Right ventricle myocardium superior (tissue), 1 donor: Measurements from ENCODE around the gene TTC28. TPM values are rescaled to one million over a fixed set of nuclear protein-coding genes. Genes with fewer than 3 reads are reported as not detected.
A peak's percentile ranks its signal among the peaks of the same experiment; 100 is the strongest.
"Not testable (repeated sequence)": the region's sequence is repeated elsewhere in the genome, so short reads cannot be mapped to it uniquely, and the experiment has no call there.

Source experiments
- ATAC-seq: fragments of 200-7000 bp; cut with Tn5 transposase; one replicate; pipeline ENCODE4 v1.9.1; 2020; ENCODE audit warnings: mild to moderate bottlenecking; ENCODE audit not compliant: poor library complexity
- DNase-seq: peaks from one replicate; pipeline ENCODE4 v3.0.0-alpha.2; 2020
- intact Hi-C: fragments of 100-400 bp; cut with DNase I; formaldehyde crosslinking; loops from one replicate; pipeline ENCODE4 v1.11.2; 2022
- total RNA-seq: library from RNA; stranded (reverse); fragmentation: NEBNext Ultra II Directional; extraction: Animal tissue kit (Norgen Biotek cat#: 25700); gene quantifications from one replicate; pipeline ENCODE4 v1.2.1, GENCODE V29; 2021
- donor health status: DM: no; HTN: yes; CAD: no; lungs with severe emphysema.

The TTC28 gene
- total RNA-seq, 1 donor from 2014 or later = 12.2 TPM

- DNase-seq (no peak), ATAC-seq (no peak)
- intact Hi-C loops = no loop called here
Measured at GRCh38 chr22:28538922-28539321, 140.7 kb downstream of the TTC28 start.

- ATAC-seq, intact Hi-C loops, DNase-seq: not testable (repeated sequence)
Measured at GRCh38 chr22:28530565-28530964, 149.1 kb downstream of the TTC28 start.

DNA sequence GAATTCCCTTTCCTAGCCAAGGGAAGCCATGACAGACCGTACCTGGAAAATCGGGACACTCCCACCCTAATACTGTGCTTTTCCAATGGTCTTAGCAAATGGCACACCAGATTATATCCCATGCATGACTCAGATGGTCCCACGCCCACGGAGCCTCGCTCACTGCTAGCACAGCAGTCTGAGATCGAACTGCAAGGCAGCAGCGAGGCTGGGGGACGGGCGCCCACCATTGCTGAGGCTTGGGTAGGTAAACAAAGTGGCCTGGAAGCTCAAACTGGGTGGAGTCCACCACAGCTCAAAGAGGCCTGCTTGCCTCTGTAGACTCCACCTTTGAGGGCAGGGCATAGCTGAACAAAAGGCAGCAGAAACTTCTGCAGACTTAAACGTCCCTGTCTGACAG, 150.5 kb downstream of the TTC28 start:
- intact Hi-C loops, ATAC-seq, DNase-seq: not testable (repeated sequence)

DNA sequence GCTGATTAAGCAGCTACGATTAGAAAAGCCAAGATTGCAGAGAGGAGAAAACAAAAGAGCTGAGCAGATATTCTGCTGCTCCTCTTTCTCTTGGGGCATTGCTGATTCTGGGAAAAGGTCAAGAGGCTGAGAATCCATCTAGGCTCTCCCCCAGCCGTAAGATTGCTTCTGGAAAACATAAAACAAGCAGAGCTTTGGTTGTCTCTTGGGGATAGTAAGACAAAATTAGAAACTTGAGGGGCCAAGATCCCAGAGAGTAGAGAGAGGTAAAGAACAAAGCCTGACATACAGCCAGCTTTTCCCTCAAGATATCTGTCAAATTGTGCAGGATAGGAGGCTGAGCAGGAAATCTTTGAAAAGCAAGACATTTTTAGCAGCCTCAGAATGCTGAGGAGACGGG, 158.2 kb downstream of the TTC28 start:
- intact Hi-C loops = no loop called here

DNA sequence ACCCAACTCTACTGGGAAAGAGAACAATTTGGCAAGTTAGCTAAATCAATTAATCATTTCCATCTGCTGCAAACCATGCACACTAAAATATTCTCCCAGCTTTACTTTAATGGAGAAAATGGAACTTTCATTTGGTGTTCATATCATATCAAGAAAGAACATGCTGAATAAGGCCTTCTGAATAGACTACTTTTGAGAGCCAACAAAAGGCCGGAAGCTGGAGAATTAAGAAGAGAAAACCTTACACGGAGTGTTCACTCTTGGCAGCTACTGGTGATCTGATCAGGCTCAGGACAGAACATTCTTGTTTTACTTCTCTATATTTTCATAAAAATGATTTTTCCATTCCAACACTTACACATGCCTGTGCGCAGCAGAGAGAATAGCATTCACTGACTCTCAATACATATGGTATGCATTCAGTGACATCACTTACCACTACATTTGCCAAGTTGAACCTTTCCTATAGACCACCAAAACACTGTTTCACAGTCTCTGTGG, 165.3 kb downstream of the TTC28 start:
- DNase-seq = no peak
- intact Hi-C loops = no loop called here
- peak; percentile 77 for ATAC-seq

More for the DNA sequence above, 158.2 kb downstream of the TTC28 start:
- DNase-seq (no peak), ATAC-seq (peak; percentile 41)

- intact Hi-C loops, ATAC-seq, DNase-seq: not testable (repeated sequence)
Measured at GRCh38 chr22:28512387-28512786, 167.3 kb downstream of the TTC28 start.

GRCh38 chr22:28507896-28508295, 171.7 kb downstream of the TTC28 start:
- DNase-seq (no peak), ATAC-seq (no peak)
- intact Hi-C loops = loop anchor here (2.0 kb wide), 1 partner anchor 29 kb away; no protein-coding TSS in a partner anchor

- DNase-seq (no peak), ATAC-seq (no peak)
- intact Hi-C loops = loop anchor here (2.0 kb wide), 1 partner anchor 27 kb away; no protein-coding TSS in a partner anchor
Measured at GRCh38 chr22:28506150-28506535, 173.5 kb downstream of the TTC28 start.

GRCh38 chr22:28505416-28506149, 174.1 kb downstream of the TTC28 start:
- ATAC-seq = no peak
- no peak for DNase-seq
- intact Hi-C loops = loop anchor here (2.0 kb wide), 1 partner anchor 27 kb away; no protein-coding TSS in a partner anchor

- ATAC-seq = no peak
- intact Hi-C loops = no loop called here
- no peak for DNase-seq
Measured at GRCh38 chr22:28500006-28500405, 179.6 kb downstream of the TTC28 start.

- DNase-seq (no peak), ATAC-seq (no peak)
- intact Hi-C loops = no loop called here
Measured at GRCh38 chr22:28498044-28498443, 181.6 kb downstream of the TTC28 start.

GRCh38 chr22:28497188-28497587, 182.5 kb downstream of the TTC28 start:
- ATAC-seq (no peak), DNase-seq (no peak)
- intact Hi-C loops = no loop called here

GRCh38 chr22:28491289-28491688, 188.4 kb downstream of the TTC28 start:
- DNase-seq, intact Hi-C loops, ATAC-seq: not testable (repeated sequence)

GRCh38 chr22:28488825-28489224, 190.8 kb downstream of the TTC28 start:
- DNase-seq (no peak), ATAC-seq (no peak)
- intact Hi-C loops = no loop called here

- ATAC-seq (no peak), DNase-seq (no peak)
- intact Hi-C loops = no loop called here
Measured at GRCh38 chr22:28484662-28485061, 195.0 kb downstream of the TTC28 start.

DNA sequence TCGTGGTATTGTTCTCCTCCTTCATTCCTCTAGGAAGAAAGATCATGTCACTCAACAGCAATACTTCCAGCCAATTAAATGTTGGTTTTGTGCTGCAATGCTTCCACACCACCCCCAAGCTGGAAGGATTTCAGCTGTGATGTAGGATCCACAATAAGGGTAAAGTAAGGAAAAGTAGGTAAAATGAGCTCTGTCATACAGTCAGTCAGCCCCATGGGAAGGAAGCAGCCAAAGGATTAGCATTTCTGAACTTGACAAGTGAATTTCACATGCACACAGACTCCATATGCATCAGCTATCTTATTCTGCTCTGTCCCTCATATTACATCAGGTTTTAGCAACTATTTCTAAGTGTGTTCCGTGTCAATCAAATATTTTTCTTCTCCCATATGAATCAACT, 197.9 kb downstream of the TTC28 start:
- DNase-seq (no peak), ATAC-seq (no peak)
- intact Hi-C loops = no loop called here

GRCh38 chr22:28480000-28480715, 199.5 kb downstream of the TTC28 start:
- DNase-seq = no peak
- intact Hi-C loops = loop anchor here (2.0 kb wide), 1 partner anchor 27 kb away; no protein-coding TSS in a partner anchor

GRCh38 chr22:28478564-28478963, 201.1 kb downstream of the TTC28 start:
- intact Hi-C loops = loop anchor here (2.0 kb wide), 1 partner anchor 28 kb away; no protein-coding TSS in a partner anchor
- ATAC-seq (no peak), DNase-seq (no peak)

More at GRCh38 chr22:28480000-28480715, 199.5 kb downstream of the TTC28 start:
- no peak for ATAC-seq

- intact Hi-C loops = no loop called here
- ATAC-seq = no peak
- no peak for DNase-seq
Measured at GRCh38 chr22:28477556-28477955, 202.1 kb downstream of the TTC28 start.

DNA sequence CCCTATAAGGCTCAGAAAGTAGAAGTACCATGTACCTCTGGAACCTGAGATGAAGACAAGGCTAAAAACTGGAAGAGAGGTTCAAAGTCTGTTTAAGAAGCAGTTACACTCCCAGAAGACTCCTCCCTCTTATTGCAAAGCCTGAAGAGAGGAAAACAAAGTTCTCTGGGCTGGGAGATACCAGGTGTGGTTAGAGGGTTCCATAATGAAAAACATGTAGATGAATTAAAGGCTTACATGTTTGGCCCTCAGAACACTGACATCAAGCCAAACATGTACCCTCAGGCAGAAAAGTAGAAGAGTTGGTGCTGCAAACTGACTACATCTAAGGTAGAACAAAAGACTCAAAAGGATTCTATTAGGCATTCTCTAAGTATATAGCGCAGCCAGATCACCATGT, 205.3 kb downstream of the TTC28 start:
- ATAC-seq (no peak), DNase-seq (no peak)
- intact Hi-C loops = no loop called here
